GM10847 (cell line): ENCODE data around the gene GDPD3.

Source experiments
- POLR2A ChIP-seq: IDR thresholded peaks from 2 replicates; pipeline ENCODE4 v1.6.1; 2011; ENCODE audit not compliant: insufficient read length; ENCODE audit errors: extremely low read depth

GDPD3 gene

GRCh38 chr16:30076276-30076791, 37.0 kb downstream of the GDPD3 start:
- TF ChIP-seq POLR2A = no peak

- peak; percentile 84 for TF ChIP-seq POLR2A
Measured at GRCh38 chr16:30075503-30076275, 37.6 kb downstream of the GDPD3 start, which contains the start of gene PPP4C. PPP4C (plus strand) TSS chr16:30075994; CDS start chr16:30076378, 384 bp downstream.

- TF ChIP-seq POLR2A = no peak
Measured at GRCh38 chr16:30070490-30070889, 42.8 kb downstream of the GDPD3 start.

DNA sequence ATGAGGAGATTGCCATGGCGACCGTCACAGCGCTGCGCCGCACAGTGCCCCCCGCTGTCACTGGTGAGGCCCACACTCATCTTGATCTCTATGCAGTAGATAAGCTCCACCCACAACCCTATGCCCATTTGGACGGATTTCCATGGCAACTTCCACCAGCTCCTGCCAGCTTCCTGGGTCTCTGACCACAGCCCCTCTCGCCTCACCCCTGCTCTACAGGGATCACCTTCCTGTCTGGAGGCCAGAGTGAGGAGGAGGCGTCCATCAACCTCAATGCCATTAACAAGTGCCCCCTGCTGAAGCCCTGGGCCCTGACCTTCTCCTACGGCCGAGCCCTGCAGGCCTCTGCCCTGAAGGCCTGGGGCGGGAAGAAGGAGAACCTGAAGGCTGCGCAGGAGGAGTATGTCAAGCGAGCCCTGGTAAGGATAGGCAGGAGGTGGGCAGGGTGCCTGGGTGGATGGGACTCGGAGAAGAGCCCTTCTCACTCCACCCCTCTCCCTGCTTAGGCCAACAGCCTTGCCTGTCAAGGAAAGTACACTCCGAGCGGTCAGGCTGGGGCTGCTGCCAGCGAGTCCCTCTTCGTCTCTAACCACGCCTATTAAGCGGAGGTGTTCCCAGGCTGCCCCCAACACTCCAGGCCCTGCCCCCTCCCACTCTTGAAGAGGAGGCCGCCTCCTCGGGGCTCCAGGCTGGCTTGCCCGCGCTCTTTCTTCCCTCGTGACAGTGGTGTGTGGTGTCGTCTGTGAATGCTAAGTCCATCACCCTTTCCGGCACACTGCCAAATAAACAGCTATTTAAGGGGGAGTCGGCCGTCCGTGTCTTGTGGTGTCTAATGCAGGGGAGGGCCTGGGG, 43.5 kb downstream of the GDPD3 start:
- TF ChIP-seq POLR2A = no peak

GRCh38 chr16:30068750-30069610, 44.4 kb downstream of the GDPD3 start:
- no peak for TF ChIP-seq POLR2A

DNA sequence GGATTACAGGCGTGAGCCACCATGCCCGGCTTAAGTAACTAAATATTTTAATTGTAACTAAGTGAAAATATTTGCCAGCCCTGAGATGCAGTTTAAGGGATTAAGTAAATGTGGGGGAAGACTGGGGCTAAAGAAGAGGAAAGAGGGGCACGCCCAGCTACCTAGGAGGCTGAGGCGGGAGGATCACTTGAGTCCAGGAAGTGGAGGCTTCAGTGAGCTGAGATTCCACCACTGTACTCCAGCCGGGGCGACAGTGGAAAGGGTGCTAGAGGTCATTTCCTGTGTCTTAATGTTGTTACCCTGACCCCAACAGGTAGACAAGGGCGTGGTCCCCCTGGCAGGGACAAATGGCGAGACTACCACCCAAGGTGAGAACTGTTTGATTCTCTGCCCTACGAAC, 45.0 kb downstream of the GDPD3 start:
- TF ChIP-seq POLR2A = no peak

DNA sequence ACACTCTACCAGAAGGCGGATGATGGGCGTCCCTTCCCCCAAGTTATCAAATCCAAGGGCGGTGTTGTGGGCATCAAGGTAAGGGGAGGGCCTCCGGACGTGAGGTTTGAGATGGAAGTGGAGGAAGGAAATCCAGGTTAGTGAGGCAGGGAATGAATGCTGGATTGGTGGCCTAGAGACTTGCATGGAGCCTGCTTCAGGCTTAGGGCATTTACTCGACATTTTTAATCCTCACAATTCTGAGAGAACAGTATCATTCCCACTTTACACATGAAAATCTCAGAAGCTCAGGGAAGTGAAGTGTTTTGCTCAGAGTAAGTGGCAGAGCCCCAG, 45.8 kb downstream of the GDPD3 start:
- no peak for TF ChIP-seq POLR2A

DNA sequence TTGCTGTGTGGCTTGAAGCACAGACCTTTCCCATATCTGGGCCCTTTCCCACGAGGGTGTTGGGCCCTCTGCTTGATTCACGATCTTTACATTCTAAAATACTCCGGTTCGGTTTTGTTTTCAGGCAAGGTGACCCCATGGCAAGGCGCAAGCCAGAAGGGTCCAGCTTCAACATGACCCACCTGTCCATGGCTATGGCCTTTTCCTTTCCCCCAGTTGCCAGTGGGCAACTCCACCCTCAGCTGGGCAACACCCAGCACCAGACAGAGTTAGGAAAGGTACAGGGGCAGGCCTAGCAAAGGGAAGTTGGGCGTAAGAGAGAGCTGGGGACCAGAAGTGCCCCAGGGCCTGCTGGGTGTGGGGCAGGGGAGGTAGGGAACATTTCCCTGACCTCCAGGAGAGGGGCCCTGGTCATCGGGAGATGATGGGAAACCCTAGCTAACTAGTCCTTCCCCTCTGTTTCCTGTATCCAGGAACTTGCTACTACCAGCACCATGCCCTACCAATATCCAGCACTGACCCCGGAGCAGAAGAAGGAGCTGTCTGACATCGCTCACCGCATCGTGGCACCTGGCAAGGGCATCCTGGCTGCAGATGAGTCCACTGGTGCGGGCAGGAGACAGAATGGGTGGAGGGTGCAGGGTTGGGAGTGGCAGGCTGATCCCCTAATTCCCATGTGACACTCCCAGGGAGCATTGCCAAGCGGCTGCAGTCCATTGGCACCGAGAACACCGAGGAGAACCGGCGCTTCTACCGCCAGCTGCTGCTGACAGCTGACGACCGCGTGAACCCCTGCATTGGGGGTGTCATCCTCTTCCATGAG, 46.4 kb downstream of the GDPD3 start:
- no peak for TF ChIP-seq POLR2A

DNA sequence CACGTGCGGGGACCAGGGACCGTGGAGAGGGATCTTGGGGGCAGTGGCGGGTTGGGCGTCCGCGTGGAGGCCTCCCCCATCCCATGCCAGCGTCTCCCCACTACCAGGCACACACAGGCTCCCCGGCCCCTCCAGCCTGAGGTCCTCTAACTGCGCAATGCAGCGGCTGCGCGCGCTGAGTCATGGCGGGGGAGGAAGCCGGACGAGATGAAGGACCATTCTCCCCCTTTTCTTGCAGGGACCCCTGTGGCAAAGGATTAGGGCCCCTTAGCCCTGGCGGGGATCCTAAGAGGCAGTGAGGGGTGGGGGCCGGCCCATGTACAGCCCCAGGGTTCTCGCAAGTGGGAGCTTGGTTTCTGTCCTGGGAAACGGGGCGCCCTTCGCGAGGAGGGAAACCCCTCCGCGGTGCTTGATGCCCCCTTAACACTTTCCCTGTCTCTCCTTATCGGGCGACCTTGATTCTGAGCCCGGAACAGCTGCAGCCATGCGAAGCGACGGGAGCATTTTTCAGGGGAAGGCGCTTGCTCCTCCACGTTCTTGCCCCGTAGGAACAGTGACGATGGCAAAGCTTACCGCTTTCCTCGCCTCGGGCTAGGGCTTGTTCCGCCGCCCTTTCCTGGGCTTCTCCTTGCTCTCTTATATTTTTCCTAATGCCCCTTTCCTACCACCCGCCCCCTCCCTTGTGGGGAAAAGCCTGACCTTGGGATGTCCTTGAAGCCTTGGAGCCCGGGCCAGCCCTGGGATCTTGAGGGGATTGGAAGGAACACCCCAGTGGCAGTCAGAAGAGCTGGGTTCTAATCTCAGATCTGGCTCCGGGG, 47.2 kb downstream of the GDPD3 start:
- TF ChIP-seq POLR2A = no peak

DNA sequence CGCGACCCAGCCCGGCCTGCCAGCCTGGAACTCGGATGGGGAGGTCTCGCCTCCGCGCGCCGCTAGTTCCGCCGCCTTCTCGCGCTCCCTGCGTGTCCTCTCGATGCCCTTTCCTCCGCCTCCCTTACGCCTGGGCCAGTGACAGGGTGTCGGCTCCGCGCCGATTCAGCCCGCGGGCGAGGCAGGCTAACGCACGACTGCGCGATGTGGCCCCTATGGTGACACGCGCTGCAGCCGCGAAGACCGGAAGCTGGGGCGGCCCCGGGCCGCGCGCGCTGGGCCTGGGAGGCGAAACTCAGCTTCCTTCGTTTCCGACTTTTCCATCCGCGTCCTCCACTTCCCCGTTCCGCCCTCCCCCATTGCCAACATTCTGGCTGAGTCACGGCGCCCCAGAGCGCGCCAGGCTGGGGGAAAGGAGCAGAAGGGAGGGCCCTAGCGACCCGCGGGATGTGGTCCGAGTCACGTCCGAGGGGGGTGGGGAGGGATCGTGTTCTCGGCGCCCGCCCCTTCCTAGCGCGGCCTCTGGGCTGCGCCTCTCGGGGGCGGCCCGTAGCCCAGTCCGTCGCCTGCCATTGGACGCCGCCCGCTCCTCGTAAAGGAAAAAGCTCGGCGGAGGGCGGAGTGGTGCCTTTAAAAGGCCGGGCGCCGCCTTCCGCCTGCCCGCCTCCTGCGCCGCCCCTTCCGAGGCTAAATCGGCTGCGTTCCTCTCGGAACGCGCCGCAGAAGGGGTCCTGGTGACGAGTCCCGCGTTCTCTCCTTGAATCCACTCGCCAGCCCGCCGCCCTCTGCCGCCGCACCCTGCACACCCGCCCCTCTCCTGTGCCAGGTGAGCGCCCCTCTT, 48.0 kb downstream of the GDPD3 start, which contains the start of gene ALDOA:
TSS of gene ALDOA (plus strand) at position 659 of the 841 bp plus-strand sequence. CDS start 1,138 bp downstream, outside the sequence.
- peak; percentile 86 for TF ChIP-seq POLR2A

- TF ChIP-seq POLR2A = no peak
Measured at GRCh38 chr16:30064729-30065101, 48.6 kb downstream of the GDPD3 start.

- TF ChIP-seq POLR2A = peak; percentile 70
Measured at GRCh38 chr16:30063893-30064728, 49.2 kb downstream of the GDPD3 start.
